Neutrophil (primary cell): ENCODE measurements around the gene GCLC.

Experiments used
- H3K27ac ChIP-seq: fragments of 200-600 bp; sonication (generic); 2 replicates; pipeline ENCODE4 v1.5.1; 2016; ENCODE audit warnings: mild to moderate bottlenecking, moderate library complexity
- H3K27me3 ChIP-seq: fragments of 200-600 bp; sonication (generic); 2 replicates; pipeline ENCODE4 v1.6.0; 2016; ENCODE audit warnings: mild to moderate bottlenecking
- H3K36me3 ChIP-seq: fragments of 200-600 bp; sonication (generic); 2 replicates; pipeline ENCODE4 v1.5.1; 2017
- H3K4me1 ChIP-seq, 2 experiments: fragments of 200-600 bp in 1 of 2; sonication (generic) in 1 of 2; 1 replicate in 1 of 2; 2 replicates in 1 of 2; pipeline versions ENCODE4 v1.5.1 to v1.6.1; 2013 to 2016; ENCODE audit warnings: low read depth in 1 of 2, low read length in 1 of 2, mild to moderate bottlenecking in 1 of 2, moderate library complexity in 1 of 2; ENCODE audit not compliant: control insufficient read depth in 1 of 2, insufficient read depth in 1 of 2
- H3K4me3 ChIP-seq, 2 experiments: fragments of 200-600 bp in 1 of 2; sonication (generic) in 1 of 2; 1 replicate in 1 of 2; 2 replicates in 1 of 2; pipeline ENCODE4 v1.5.1; 2013 to 2016; ENCODE audit warnings: low read depth in 1 of 2, low read length in 1 of 2, mild to moderate bottlenecking in 1 of 2, moderate library complexity in 1 of 2
- H3K9me3 ChIP-seq: fragments of 200-600 bp; sonication (generic); 2 replicates; pipeline ENCODE4 v1.5.1; 2016
- CTCF ChIP-seq: fragments of 200-600 bp; sonication (generic); IDR thresholded peaks from 2 replicates; pipeline ENCODE4 v1.5.1; 2016; ENCODE audit warnings: antibody characterized with exemption

The GCLC gene

DNA sequence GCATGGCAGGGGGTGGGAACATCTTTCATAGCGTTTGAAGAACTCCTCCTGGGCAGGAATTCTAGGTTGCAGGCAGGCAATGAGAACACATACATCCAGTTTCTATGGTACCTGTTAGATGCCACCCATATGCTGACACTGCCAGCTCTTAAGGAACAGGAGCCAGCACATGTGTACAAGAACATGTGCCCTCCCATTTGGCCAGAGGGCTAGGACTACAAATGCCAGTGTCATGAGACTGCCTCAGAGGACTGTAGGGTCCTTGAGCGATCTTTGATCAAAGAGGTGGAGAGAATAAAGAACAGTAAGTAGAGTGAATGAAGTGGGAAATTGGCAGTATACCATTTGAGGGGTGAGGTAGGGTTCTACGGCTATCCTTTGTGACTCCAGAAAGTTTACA is 45.8 kb downstream of the GCLC start:
- Histone ChIP-seq H3K4me1 (no peaks in the 10 kb centered on the region), H3K9me3 (no peaks in the 10 kb centered on the region), H3K36me3 (peaks cover 33% of the 10 kb centered on the region), H3K27me3 (no peaks in the 10 kb centered on the region), H3K4me3 (no peak overlapping the region), H3K27ac (no peak overlapping the region)
- TF ChIP-seq CTCF = no peak

DNA sequence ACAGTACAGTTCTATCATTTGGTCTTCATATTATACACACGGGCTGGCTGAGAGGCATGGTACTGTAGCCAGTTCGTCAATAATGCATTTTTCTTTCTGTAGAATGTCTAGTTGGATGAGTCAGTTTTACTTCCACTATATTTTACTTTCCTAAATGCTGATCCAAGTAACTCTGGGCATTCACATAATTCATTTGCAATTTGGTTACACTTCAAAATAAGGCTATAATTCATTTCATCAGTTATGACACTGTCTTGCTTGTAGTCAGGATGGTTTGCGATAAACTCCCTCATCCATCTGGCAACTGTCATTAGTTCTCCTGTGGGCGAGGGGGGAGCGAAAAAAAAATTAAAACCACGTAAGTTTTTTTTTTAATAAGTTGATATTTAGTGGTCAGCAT is 46.3 kb downstream of the GCLC start:
- Histone ChIP-seq H3K4me3 (no peak overlapping the region), H3K4me1 (no peaks in the 10 kb centered on the region), H3K36me3 (peaks cover 33% of the 10 kb centered on the region), H3K27me3 (no peaks in the 10 kb centered on the region), H3K27ac (no peak overlapping the region), H3K9me3 (no peaks in the 10 kb centered on the region)
- no peak for TF ChIP-seq CTCF

- Histone ChIP-seq H3K36me3 (peaks cover 30% of the 10 kb centered on the region), H3K4me3 (no peak overlapping the region), H3K27ac (no peak overlapping the region), H3K4me1 (no peaks in the 10 kb centered on the region), H3K27me3 (no peaks in the 10 kb centered on the region), H3K9me3 (no peaks in the 10 kb centered on the region)
- TF ChIP-seq CTCF = no peak
These were observed 47.0 kb downstream of the GCLC start for GRCh38 chr6:53497905-53498304.

GRCh38 chr6:53496797-53497375 is 48.0 kb downstream of the GCLC start:
- no peak overlapping the region for H3K4me3 ChIP-seq
- TF ChIP-seq CTCF = no peak
- H3K9me3 ChIP-seq = no peaks in the 10 kb centered on the region
- no peak overlapping the region for H3K27ac ChIP-seq
- peaks cover 22% of the 10 kb centered on the region for H3K36me3 ChIP-seq
- no peaks in the 10 kb centered on the region for H3K27me3 ChIP-seq
- peaks cover 0 to 3% of the 10 kb centered on the region in 2 experiments for H3K4me1 ChIP-seq

- Histone ChIP-seq H3K4me3 (no peak overlapping the region), H3K4me1 (peaks cover 0 to 3% of the 10 kb centered on the region in 2 experiments), H3K27me3 (no peaks in the 10 kb centered on the region), H3K27ac (no peak overlapping the region), H3K9me3 (no peaks in the 10 kb centered on the region), H3K36me3 (peaks cover 22% of the 10 kb centered on the region)
- TF ChIP-seq CTCF = no peak
These were observed 49.1 kb downstream of the GCLC start for GRCh38 chr6:53495506-53496499.
